HCT116 (cell line): ENCODE results near the gene SEMA6A. TPM values are rescaled to one million over a fixed set of nuclear protein-coding genes. Genes with fewer than 3 reads are reported as not detected.

Experiments
- ATAC-seq: fragments of 200-7000 bp; cut with Tn5 transposase; 2 replicates; pipeline ENCODE4 v1.9.1; 2020; ENCODE audit warnings: mild to moderate bottlenecking, moderate library complexity
- BruUV-seq: library from RNA; stranded (reverse); fragments of 400-500 nt; replicated peaks from 2 replicates; lab custom pipeline; 2021; lab: Mats Ljungman, UMichigan
- CTCF ChIA-PET: fragments of 300-600 bp; sonication (Branson Sonifier 250); formaldehyde crosslinking; loops from one replicate; lab custom pipeline; 2021; ENCODE audit warnings: antibody characterized with exemption; lab: Charles Lee
- POLR2A ChIA-PET: fragments of 300-600, 350-600 bp; sonication (Branson Sonifier 250); formaldehyde crosslinking; loops from one replicate; lab custom pipeline; 2021; ENCODE audit warnings: antibody characterized with exemption; lab: Charles Lee
- RAD21 ChIA-PET, 2 experiments: fragments of 300-600 bp; sonication (Branson Sonifier 250); formaldehyde crosslinking; loops; one replicate each; lab custom pipeline; 2023; ENCODE audit warnings: low total read pairs in 2 of 2; ENCODE audit not compliant: uncharacterized antibody in 2 of 2, unreplicated experiment in 2 of 2, low non-redundant PET in 1 of 2; lab: Charles Lee
- DNase-seq: peaks from one replicate; pipeline ENCODE4 v3.0.0-alpha.2; 2010; ENCODE audit warnings: low read depth, low spot score
- H2AFZ ChIP-seq: fragments of 200-600 bp; shearing (Covaris generic), sonication (generic); 2 replicates; pipeline ENCODE4 v1.6.1; 2017; ENCODE audit warnings: low read depth, mixed run types, mixed read lengths, antibody characterized with exemption, low read length; ENCODE audit not compliant: poor library complexity, severe bottlenecking
- H3K27ac ChIP-seq: 2 replicates; pipeline ENCODE4 v1.5.1; 2012; ENCODE audit warnings: low read depth, low read length
- H3K27me3 ChIP-seq: fragments of 200-600 bp; sonication (generic); 2 replicates; pipeline ENCODE4 v1.6.1; 2016; ENCODE audit warnings: mixed run types, low read length, mixed read lengths; ENCODE audit not compliant: insufficient read depth
- H3K36me3 ChIP-seq, 2 experiments: fragments of 200-500 bp in 1 of 2; fragments of 200-600 bp in 1 of 2; sonication (Bioruptor generic) in 1 of 2; sonication (generic) in 1 of 2; 2 replicates each; pipeline versions ENCODE4 v1.5.1 to v1.6.1; 2014 to 2016; ENCODE audit warnings: low read length in 2 of 2, inconsistent platforms in 1 of 2, mixed read lengths in 1 of 2, mixed run types in 1 of 2; ENCODE audit not compliant: insufficient read depth in 2 of 2, control insufficient read depth in 1 of 2
- H3K4me1 ChIP-seq, 2 experiments: fragments of 200-600 bp in 1 of 2; sonication (generic) in 1 of 2; 2 replicates each; pipeline versions ENCODE4 v1.5.1 to v1.6.1; 2012 to 2017; ENCODE audit warnings: low read length in 2 of 2, inconsistent platforms in 1 of 2, mild to moderate bottlenecking in 1 of 2, mixed read lengths in 1 of 2, mixed run types in 1 of 2, moderate library complexity in 1 of 2; ENCODE audit not compliant: insufficient read depth in 2 of 2, control insufficient read depth in 1 of 2
- H3K4me2 ChIP-seq: fragments of 200-600 bp; sonication (generic); 2 replicates; pipeline ENCODE4 v1.6.1; 2017; ENCODE audit warnings: mixed run types, low read length, mixed read lengths
- H3K4me3 ChIP-seq, 2 experiments: fragments of 200-600 bp in 1 of 2; sonication (generic) in 1 of 2; replicated peaks in 1 of 2; 2 replicates each; pipeline ENCODE4 v1.5.1; 2011 to 2016; ENCODE audit warnings: low read length in 2 of 2, control low read depth in 1 of 2, low read depth in 1 of 2, mild to moderate bottlenecking in 1 of 2, mixed read lengths in 1 of 2, mixed run types in 1 of 2
- H3K79me2 ChIP-seq: fragments of 200-600 bp; sonication (generic); 2 replicates; pipeline ENCODE4 v1.6.1; 2017; ENCODE audit warnings: mild to moderate bottlenecking, mixed run types, low read length, moderate library complexity, mixed read lengths; ENCODE audit not compliant: insufficient read depth
- H3K9ac ChIP-seq: fragments of 200-600 bp; sonication (generic); 2 replicates; pipeline ENCODE4 v1.6.1; 2016; ENCODE audit warnings: low read length, mixed read lengths
- H3K9me2 ChIP-seq: fragments of 200-600 bp; sonication (generic), shearing (Covaris generic); 2 replicates; pipeline ENCODE4 v1.6.1; 2017; ENCODE audit warnings: mixed run types, mild to moderate bottlenecking, moderate library complexity; ENCODE audit not compliant: insufficient read depth
- H3K9me3 ChIP-seq, 2 experiments: fragments of 200-500 bp in 1 of 2; fragments of 200-600 bp in 1 of 2; sonication (Bioruptor generic) in 1 of 2; sonication (generic) in 1 of 2; 2 replicates each; pipeline ENCODE4 v1.6.1; 2014 to 2017; ENCODE audit warnings: low read length in 2 of 2, mixed read lengths in 2 of 2, inconsistent platforms in 1 of 2, low read depth in 1 of 2, mild to moderate bottlenecking in 1 of 2, mixed run types in 1 of 2, moderate library complexity in 1 of 2; ENCODE audit not compliant: control insufficient read depth in 1 of 2, insufficient read depth in 1 of 2
- H4K20me1 ChIP-seq: fragments of 200-600 bp; sonication (generic), shearing (Covaris generic); 2 replicates; pipeline ENCODE4 v1.6.1; 2017; ENCODE audit warnings: mixed run types, mild to moderate bottlenecking, moderate library complexity; ENCODE audit not compliant: insufficient read depth
- EZH2phosphoT487 ChIP-seq: fragments of 200-600 bp; IDR thresholded peaks from 2 replicates; pipeline ENCODE4 v1.6.1; 2018; ENCODE audit warnings: antibody characterized with exemption, borderline replicate concordance
- MAX ChIP-seq: IDR thresholded peaks from 2 replicates; pipeline ENCODE4 v1.6.1; 2012
- POLR2A ChIP-seq: IDR thresholded peaks from 2 replicates; pipeline ENCODE4 v1.7.0; 2011; ENCODE audit warnings: borderline replicate concordance; ENCODE audit not compliant: insufficient read depth, insufficient read length; ENCODE audit errors: extremely low read depth
- REST ChIP-seq: IDR thresholded peaks from 2 replicates; pipeline ENCODE4 v1.6.1; 2012; ENCODE audit warnings: low read depth
- SP1 ChIP-seq: IDR thresholded peaks from 2 replicates; pipeline ENCODE4 v1.6.1; 2012; ENCODE audit warnings: low read depth
- intact Hi-C: fragments of 100-400 bp; cut with micrococcal nuclease; formaldehyde crosslinking; loops from 2 replicates; pipeline ENCODE4 v1.10.0; 2022
- total RNA-seq: library from RNA; stranded (reverse); gene quantifications from one replicate; pipeline ENCODE4 v1.2.1, GENCODE V29; 2021; ENCODE audit not compliant: unreplicated experiment

Gene SEMA6A
- total RNA-seq, 1 experiment from 2014 or later: 6.7 TPM

GRCh38 chr5:116445311-116445710 lies 129.3 kb downstream of the SEMA6A start (continued):
- TF ChIP-seq REST: no peak
- TF ChIP-seq SP1: no peak

- Histone ChIP-seq H3K79me2 (no peaks in the 10 kb centered on the region), H3K9me3 (no peaks in the 10 kb centered on the region), H3K4me3 (no peak overlapping the region), H2AFZ (no peak overlapping the region), H3K4me2 (no peak overlapping the region), H3K9me2 (no peaks in the 10 kb centered on the region), H3K27ac (no peak overlapping the region), H3K9ac (no peak overlapping the region), H3K4me1 (no peaks in the 10 kb centered on the region), H4K20me1 (no peaks in the 10 kb centered on the region), H3K36me3 (no peaks in the 10 kb centered on the region), H3K27me3 (no peaks in the 10 kb centered on the region)
- POLR2A ChIA-PET: no interaction called here
- TF ChIP-seq MAX: no peak
- no peak for TF ChIP-seq EZH2phosphoT487
- no peak for TF ChIP-seq POLR2A
- no TSS peak for BruUV-seq
- intact Hi-C loops: no loop called here
- CTCF ChIA-PET: no interaction called here
- ATAC-seq (no peak), DNase-seq (no peak)
- RAD21 ChIA-PET: no interaction called here
These were observed 130.0 kb downstream of the SEMA6A start for GRCh38 chr5:116444373-116445295.
